A673 (cell line): ENCODE data around the gene VPS26B. TPM values are rescaled to one million over a fixed set of nuclear protein-coding genes. Genes with fewer than 3 reads are reported as not detected.

Experiments used
- BruUV-seq: library from RNA; stranded (reverse); fragments of 400-500 nt; replicated peaks from 2 replicates; lab custom pipeline; 2021; lab: Mats Ljungman, UMichigan
- CTCF ChIA-PET: fragments of 300-600 bp; sonication (Branson Sonifier 250); formaldehyde crosslinking; loops from one replicate; lab custom pipeline; 2022; ENCODE audit warnings: antibody characterized with exemption; lab: Charles Lee
- POLR2A ChIA-PET: fragments of 300-600 bp; sonication (Branson Sonifier 250); formaldehyde crosslinking; loops from one replicate; lab custom pipeline; 2022; ENCODE audit warnings: antibody characterized with exemption; ENCODE audit not compliant: low non-redundant PET; lab: Charles Lee
- DNase-seq: peaks from one replicate; pipeline ENCODE4 v3.0.0-alpha.2; 2015; ENCODE audit warnings: low spot score
- H3K27ac ChIP-seq: fragments of 200-600 bp; sonication (generic); 2 replicates; pipeline ENCODE4 v1.5.1; 2016; ENCODE audit warnings: mixed run types, low read depth, mild to moderate bottlenecking, mixed read lengths, antibody characterized with exemption, low read length; ENCODE audit not compliant: poor library complexity, severe bottlenecking
- H3K27me3 ChIP-seq: fragments of 200-600 bp; sonication (generic); replicated peaks from 2 replicates; pipeline ENCODE4 v1.6.1; 2017; ENCODE audit warnings: mixed run types, low read depth, mild to moderate bottlenecking, mixed read lengths, antibody characterized with exemption, low read length; ENCODE audit not compliant: insufficient read depth, poor library complexity
- H3K36me3 ChIP-seq: fragments of 200-600 bp; sonication (generic); 2 replicates; pipeline ENCODE4 v1.6.1; 2016; ENCODE audit warnings: mixed run types, mild to moderate bottlenecking, mixed read lengths, antibody characterized with exemption, low read length; ENCODE audit not compliant: insufficient read depth, poor library complexity, severe bottlenecking
- H3K4me1 ChIP-seq: fragments of 200-600 bp; sonication (generic); 2 replicates; pipeline ENCODE4 v1.6.1; 2017; ENCODE audit warnings: mixed run types, mild to moderate bottlenecking, mixed read lengths, antibody characterized with exemption, low read length; ENCODE audit not compliant: insufficient read depth, poor library complexity, severe bottlenecking
- H3K4me3 ChIP-seq: fragments of 200-600 bp; sonication (generic); 2 replicates; pipeline ENCODE4 v1.5.1; 2016; ENCODE audit warnings: low read depth, mixed run types, mild to moderate bottlenecking, mixed read lengths, low read length; ENCODE audit not compliant: poor library complexity, severe bottlenecking
- H3K9me3 ChIP-seq: fragments of 200-600 bp; sonication (generic); 2 replicates; pipeline ENCODE4 v1.6.1; 2016; ENCODE audit warnings: mixed run types, low read depth, mild to moderate bottlenecking, mixed read lengths, antibody characterized with exemption, low read length; ENCODE audit not compliant: poor library complexity, severe bottlenecking
- CTCF ChIP-seq: fragments of 300-800, 200-600 bp; sonication (generic); conservative IDR thresholded peaks from 2 replicates; pipeline ENCODE4 v1.5.1; 2017; ENCODE audit warnings: low read depth, mild to moderate bottlenecking, antibody characterized with exemption, low read length, moderate library complexity, mixed read lengths
- EZH2 ChIP-seq: fragments of 200-600 bp; sonication (generic); IDR thresholded peaks from 2 replicates; pipeline ENCODE4 v1.6.1; 2017; ENCODE audit warnings: borderline replicate concordance, low read depth, mild to moderate bottlenecking, mixed read lengths, antibody characterized with exemption, low read length; ENCODE audit not compliant: poor library complexity, severe bottlenecking
- intact Hi-C: fragments of 100-400 bp; cut with micrococcal nuclease; formaldehyde crosslinking; loops from one replicate; pipeline ENCODE4 v1.10.0; 2022; ENCODE audit not compliant: unreplicated experiment
- total RNA-seq: library from RNA; stranded (reverse); gene quantifications from 2 replicates; pipeline ENCODE4 v1.2.3, GENCODE V29; 2021

Gene VPS26B
- total RNA-seq, 1 experiment from 2014 or later: 51.3 TPM

- H3K4me1 ChIP-seq: no peaks in the 10 kb centered on the region
Observed at GRCh38 chr11:134230339-134230738, 5.9 kb downstream of the VPS26B start.

GRCh38 chr11:134231958-134232659 lies 7.6 kb downstream of the VPS26B start:
- intact Hi-C loops: no loop called here
- Histone ChIP-seq H3K27ac (no peak overlapping the region), H3K36me3 (no peaks in the 10 kb centered on the region), H3K4me1 (no peaks in the 10 kb centered on the region), H3K9me3 (no peaks in the 10 kb centered on the region), H3K27me3 (no peaks in the 10 kb centered on the region), H3K4me3 (no peak overlapping the region)
- no peak for DNase-seq
- no TSS peak for BruUV-seq
- ChIA-PET CTCF (no interaction called here), POLR2A (no interaction called here)
- no peak for TF ChIP-seq EZH2
- no peak for TF ChIP-seq CTCF

More at GRCh38 chr11:134230339-134230738, 5.9 kb downstream of the VPS26B start:
- Histone ChIP-seq H3K27me3 (no peaks in the 10 kb centered on the region), H3K9me3 (no peaks in the 10 kb centered on the region), H3K4me3 (no peak overlapping the region), H3K36me3 (no peaks in the 10 kb centered on the region), H3K27ac (no peak overlapping the region)
- DNase-seq: no peak
- intact Hi-C loops: no loop called here
- POLR2A ChIA-PET: no interaction called here
- TF ChIP-seq EZH2: no peak
- no peak for TF ChIP-seq CTCF
- no TSS peak for BruUV-seq
- CTCF ChIA-PET: no interaction called here

GRCh38 chr11:134233729-134234179 lies 9.3 kb downstream of the VPS26B start:
- no TSS peak for BruUV-seq
- Histone ChIP-seq H3K27me3 (no peaks in the 10 kb centered on the region), H3K36me3 (no peaks in the 10 kb centered on the region), H3K9me3 (no peaks in the 10 kb centered on the region), H3K4me3 (no peak overlapping the region), H3K27ac (no peak overlapping the region), H3K4me1 (no peaks in the 10 kb centered on the region)
- POLR2A ChIA-PET: no interaction called here
- CTCF ChIA-PET: no interaction called here
- intact Hi-C loops: no loop called here
- TF ChIP-seq EZH2: no peak
- TF ChIP-seq CTCF: no peak
- DNase-seq: no peak
